ENCODE data around the gene ATP6AP1.
A peak's percentile ranks its signal among the peaks of the same experiment; 100 is the strongest.

Gene ATP6AP1

GRCh38 chrX:154441564-154441963, 13.1 kb downstream of the ATP6AP1 start:
- TF ChIP-seq CTCF (IDR thresholded peaks at IDR 0.05; ENCODE audit: control extremely low read depth, extremely low read depth, low read depth, missing control alignments), result no peak
- DNase-seq (ENCODE audit: extremely low spot score), result no peak
- CTCF ChIA-PET, result interaction anchor here (1.3 kb wide), 1 partner anchor 61 kb away, joined by 3 read pairs; no protein-coding TSS in a partner anchor
- POLR2A ChIA-PET, result no interaction called here

GRCh38 chrX:154441984-154442707, 13.7 kb downstream of the ATP6AP1 start:
- no peak for TF ChIP-seq CTCF (IDR thresholded peaks at IDR 0.05; ENCODE audit: control extremely low read depth, extremely low read depth, low read depth, missing control alignments)
- DNase-seq (ENCODE audit: extremely low spot score), result no peak
- CTCF ChIA-PET, result no interaction called here
- POLR2A ChIA-PET, result no interaction called here

- ChIA-PET CTCF (no interaction called here), POLR2A (no interaction called here)
- TF ChIP-seq CTCF (IDR thresholded peaks at IDR 0.05; ENCODE audit: control extremely low read depth, extremely low read depth, low read depth, missing control alignments), result no peak
- no peak for DNase-seq (ENCODE audit: extremely low spot score)
These were observed 15.0 kb downstream of the ATP6AP1 start for GRCh38 chrX:154443479-154443910.

- POLR2A ChIA-PET, result no interaction called here
- TF ChIP-seq CTCF (IDR thresholded peaks at IDR 0.05; ENCODE audit: control extremely low read depth, extremely low read depth, low read depth, missing control alignments), result no peak
- peak; percentile 87 for DNase-seq (ENCODE audit: extremely low spot score)
- CTCF ChIA-PET, result no interaction called here
These were observed 15.7 kb downstream of the ATP6AP1 start, which contains the start of gene FAM50A for GRCh38 chrX:154443992-154444754. FAM50A (plus strand) TSS chrX:154444141; CDS start chrX:154444236, 95 bp downstream.

- no peak for DNase-seq (ENCODE audit: extremely low spot score)
- ChIA-PET CTCF (no interaction called here), POLR2A (no interaction called here)
- no peak for TF ChIP-seq CTCF (IDR thresholded peaks at IDR 0.05; ENCODE audit: control extremely low read depth, extremely low read depth, low read depth, missing control alignments)
These were observed 16.3 kb downstream of the ATP6AP1 start for GRCh38 chrX:154444755-154445246.

GRCh38 chrX:154445776-154446175, 17.3 kb downstream of the ATP6AP1 start:
- no peak for DNase-seq (ENCODE audit: extremely low spot score)
- no peak for TF ChIP-seq CTCF (IDR thresholded peaks at IDR 0.05; ENCODE audit: control extremely low read depth, extremely low read depth, low read depth, missing control alignments)
- ChIA-PET POLR2A (interaction anchor here (1.4 kb wide), 1 partner anchor 45 kb away, joined by 4 read pairs; the partner anchor contains the start of gene SLC10A3), CTCF (no interaction called here)
